Activated CD4-positive, alpha-beta memory T cell treated with anti-CD3 and anti-CD28 coated beads for 36 hours (primary cell): Measurements from ENCODE around the gene HOXD13. TPM values are rescaled to one million over a fixed set of nuclear protein-coding genes. Genes with fewer than 3 reads are reported as not detected.
A peak's percentile ranks its signal among the peaks of the same experiment; 100 is the strongest.

Source experiments
- CTCF ChIA-PET: fragments of 350-600 bp; sonication (Branson Sonifier 250); formaldehyde crosslinking; loops from one replicate; lab custom pipeline; 2021; ENCODE audit warnings: antibody characterized with exemption, inconsistent platforms; lab: Charles Lee
- POLR2A ChIA-PET: fragments of 350-600 bp; sonication (Branson Sonifier 250); formaldehyde crosslinking; loops from one replicate; lab custom pipeline; 2021; ENCODE audit warnings: antibody characterized with exemption; lab: Charles Lee
- DNase-seq: peaks from one replicate; pipeline ENCODE4 v3.0.0-alpha.2; 2020
- H3K27ac Mint-ChIP-seq: one replicate; pipeline ENCODE4 v1.8.0; 2021; ENCODE audit warnings: mixed read lengths
- H3K27me3 Mint-ChIP-seq: one replicate; pipeline ENCODE4 v1.8.0; 2021; ENCODE audit warnings: mixed read lengths
- H3K36me3 Mint-ChIP-seq: one replicate; pipeline ENCODE4 v1.8.0; 2021; ENCODE audit warnings: mixed read lengths
- H3K4me1 Mint-ChIP-seq: one replicate; pipeline ENCODE4 v1.8.0; 2021; ENCODE audit warnings: low read depth, mixed read lengths
- H3K4me3 Mint-ChIP-seq: one replicate; pipeline ENCODE4 v1.8.0; 2021; ENCODE audit warnings: mild to moderate bottlenecking, mixed read lengths
- H3K9me3 Mint-ChIP-seq: one replicate; pipeline ENCODE4 v1.8.0; 2021; ENCODE audit warnings: mixed read lengths
- intact Hi-C: fragments of 100-400 bp; cut with micrococcal nuclease; formaldehyde crosslinking; loops from one replicate; pipeline ENCODE4 v1.15.1; 2023
- total RNA-seq, 2 experiments: library from RNA; stranded (reverse); gene quantifications; one replicate each; pipeline ENCODE4 v1.2.3, GENCODE V29; 2021

Gene HOXD13
- total RNA-seq, 2 experiments from 2014 or later: not detected

DNA sequence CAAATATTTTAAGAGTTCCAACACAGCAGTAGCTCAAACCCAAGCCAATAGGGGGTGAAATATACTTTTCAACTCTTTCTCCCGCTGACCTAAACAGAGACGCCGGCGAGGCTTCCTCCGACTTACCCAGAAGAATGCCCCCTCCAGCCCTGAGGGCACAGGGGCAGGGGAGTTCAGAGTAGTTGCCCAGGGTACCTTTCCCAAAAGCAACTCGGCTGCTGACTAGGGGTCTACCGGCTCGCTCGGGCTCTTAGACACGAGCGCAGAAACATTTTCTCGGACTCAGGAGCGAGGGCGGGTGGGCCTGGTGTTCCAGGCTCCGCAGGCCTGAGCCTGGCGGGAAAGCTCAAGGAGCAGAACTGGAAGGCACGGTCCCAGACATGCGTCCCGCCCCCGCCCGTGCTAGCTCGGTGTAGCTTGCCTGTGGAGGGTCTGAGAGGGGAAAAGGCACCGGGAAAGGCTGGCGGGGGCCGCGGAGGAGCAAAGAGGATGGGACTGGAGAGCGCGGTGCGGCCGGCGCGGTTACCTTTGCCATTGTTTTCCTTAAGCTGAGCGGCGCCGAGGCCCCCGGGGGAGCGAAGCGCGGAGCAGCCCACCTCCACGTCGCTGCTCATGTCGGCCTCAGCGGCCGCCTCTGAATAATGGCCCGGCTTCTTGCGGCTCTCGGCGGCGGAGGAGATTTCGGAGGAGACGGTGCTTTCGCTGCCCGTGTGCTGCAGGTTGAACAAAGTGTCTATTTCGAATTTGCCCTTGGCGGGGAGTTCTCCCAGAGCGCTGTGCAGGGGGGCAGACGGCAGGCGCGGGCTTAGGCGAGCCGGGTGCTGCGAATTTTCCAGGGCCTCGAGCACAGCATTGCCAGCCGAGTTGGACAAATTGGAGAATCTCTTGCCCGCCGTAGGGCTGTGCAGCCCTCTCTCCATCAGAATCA lies 9.4 kb upstream of the HOXD13 start:
- Mint-ChIP-seq H3K9me3 (peaks cover 18% of the 10 kb centered on the region), H3K4me3 (peak overlapping the region; percentile 36), H3K36me3 (peaks cover 42% of the 10 kb centered on the region), H3K27ac (peak overlapping the region; percentile 60), H3K27me3 (peaks cover 82% of the 10 kb centered on the region), H3K4me1 (peaks cover 17% of the 10 kb centered on the region)
- intact Hi-C loops: no loop called here
- no peak for DNase-seq
- CTCF ChIA-PET: interaction anchor here (2.0 kb wide), 1 partner anchor 15 kb away, joined by 7 read pairs; no protein-coding TSS in a partner anchor
- POLR2A ChIA-PET: no interaction called here

DNA sequence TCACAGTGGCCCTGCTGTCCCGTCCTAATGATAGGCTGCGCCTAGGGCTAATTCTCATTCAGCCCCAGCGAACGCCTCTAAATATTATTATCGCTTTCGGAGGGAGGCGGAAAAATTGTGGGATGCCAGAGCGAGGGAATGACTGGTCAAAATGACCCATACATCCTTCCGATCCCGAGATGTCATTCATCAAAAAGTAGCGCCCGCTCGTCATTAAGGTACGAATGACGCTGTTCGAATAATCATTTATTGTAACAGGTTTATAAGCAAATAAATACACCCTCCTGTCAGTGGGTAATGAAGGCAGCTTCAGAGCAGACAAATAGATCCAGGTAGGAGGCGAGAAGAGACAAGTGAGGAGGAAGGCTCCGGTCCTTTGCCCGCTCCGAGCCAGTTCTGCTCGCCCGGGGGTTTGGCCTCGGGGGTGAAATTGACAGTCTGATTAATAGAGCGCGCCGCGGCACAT lies 8.7 kb upstream of the HOXD13 start, which contains the start of gene EVX2:
EVX2 (minus strand) TSS at position 167 of the 466 bp plus-strand sequence. CDS start 186 bp downstream, outside the sequence.
- peaks cover 18% of the 10 kb centered on the region for H3K9me3 Mint-ChIP-seq
- peaks cover 17% of the 10 kb centered on the region for H3K4me1 Mint-ChIP-seq
- ChIA-PET POLR2A (no interaction called here), CTCF (no interaction called here)
- DNase-seq: no peak
- intact Hi-C loops: loop anchor here (2.0 kb wide), 1 partner anchor 27 kb away; no protein-coding TSS in a partner anchor
- peaks cover 82% of the 10 kb centered on the region for H3K27me3 Mint-ChIP-seq
- H3K27ac Mint-ChIP-seq: peak within 1 kb of the TSS; percentile 60
- H3K4me3 Mint-ChIP-seq: peak within 1 kb of the TSS; percentile 36
- H3K36me3 Mint-ChIP-seq: peaks cover 35% of the 10 kb centered on the region

DNA sequence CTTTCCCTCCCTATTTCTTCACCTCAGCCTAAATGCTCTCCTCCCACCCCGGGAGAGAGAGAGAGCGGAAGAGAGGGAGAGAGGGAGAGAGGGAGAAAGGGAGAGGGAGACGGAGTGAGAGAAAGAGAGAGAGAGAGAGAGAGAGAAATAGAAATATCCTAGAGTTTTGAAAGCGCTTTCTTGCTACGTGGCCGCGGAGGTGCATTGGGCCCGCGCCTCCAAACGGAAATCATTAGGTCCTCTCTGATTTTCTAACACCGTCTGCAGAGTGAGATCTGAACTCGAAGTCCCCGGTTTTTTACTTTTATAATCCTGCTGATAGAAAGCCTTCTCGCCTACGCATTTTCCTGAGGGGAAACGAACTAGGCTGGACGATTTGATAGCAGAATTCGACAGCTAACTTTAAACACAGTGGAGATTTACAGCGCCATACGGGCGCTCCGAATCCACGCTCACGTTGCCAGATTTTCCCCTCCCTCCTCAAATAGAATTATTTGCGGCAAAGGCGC lies 7.9 kb upstream of the HOXD13 start:
- no peak for DNase-seq
- H3K9me3 Mint-ChIP-seq: peaks cover 15% of the 10 kb centered on the region
- intact Hi-C loops: loop anchor here (2.0 to 5.0 kb wide), 2 partner anchors 26 to 78 kb away; no protein-coding TSS in a partner anchor
- ChIA-PET CTCF (interaction anchor here (1.3 kb wide), 2 partner anchors 13 to 394 kb away, joined by 4 to 7 read pairs; no protein-coding TSS in a partner anchor), POLR2A (no interaction called here)
- H3K36me3 Mint-ChIP-seq: peaks cover 29% of the 10 kb centered on the region
- peaks cover 80% of the 10 kb centered on the region for H3K27me3 Mint-ChIP-seq
- H3K4me1 Mint-ChIP-seq: peaks cover 9% of the 10 kb centered on the region
- peak overlapping the region; percentile 25 for H3K27ac Mint-ChIP-seq
- H3K4me3 Mint-ChIP-seq: no peak overlapping the region

DNA sequence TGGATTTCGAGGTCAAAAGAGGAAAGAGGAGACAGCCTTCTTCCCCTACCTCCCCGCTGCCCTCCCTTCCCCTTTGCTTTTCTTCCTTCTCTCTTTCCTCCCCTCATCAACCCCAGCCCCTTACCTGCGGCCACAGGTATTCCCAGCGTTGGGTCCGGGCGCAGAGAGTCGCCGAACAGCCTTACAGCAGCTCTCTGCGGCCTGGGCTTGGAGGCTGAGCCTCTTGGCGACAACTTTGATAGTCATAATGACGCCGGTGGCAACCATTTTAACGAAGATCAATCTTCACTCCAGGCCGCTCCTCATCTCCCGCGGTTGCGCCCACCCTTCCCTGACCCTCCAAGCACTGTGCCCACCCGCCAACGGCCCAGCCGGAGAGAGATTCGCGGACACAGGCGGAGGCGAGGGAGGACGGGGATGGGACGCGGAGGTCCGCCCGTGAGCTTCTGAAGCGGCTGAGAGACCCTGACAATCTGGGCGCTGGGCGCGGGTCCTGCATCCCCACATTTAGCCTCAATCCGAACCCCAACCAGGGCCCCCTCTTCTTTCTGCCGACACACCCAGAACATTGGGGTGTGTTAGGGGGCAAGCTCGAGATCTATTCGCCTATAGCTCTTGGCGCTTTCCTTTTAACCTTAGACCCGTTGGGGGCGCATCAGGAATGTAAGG lies 7.3 kb upstream of the HOXD13 start:
- Mint-ChIP-seq H3K9me3 (peaks cover 15% of the 10 kb centered on the region), H3K4me1 (peaks cover 9% of the 10 kb centered on the region), H3K4me3 (no peak overlapping the region), H3K27me3 (peaks cover 85% of the 10 kb centered on the region), H3K36me3 (peaks cover 29% of the 10 kb centered on the region), H3K27ac (no peak overlapping the region)
- CTCF ChIA-PET: interaction anchor here (0.6 to 1.3 kb wide), 4 partner anchors 12 to 397 kb away, joined by 3 to 7 read pairs (median 4); no protein-coding TSS in a partner anchor
- intact Hi-C loops: loop anchor here (2.0 to 5.0 kb wide), 2 partner anchors 26 to 77 kb away; no protein-coding TSS in a partner anchor
- POLR2A ChIA-PET: no interaction called here
- DNase-seq: no peak

DNA sequence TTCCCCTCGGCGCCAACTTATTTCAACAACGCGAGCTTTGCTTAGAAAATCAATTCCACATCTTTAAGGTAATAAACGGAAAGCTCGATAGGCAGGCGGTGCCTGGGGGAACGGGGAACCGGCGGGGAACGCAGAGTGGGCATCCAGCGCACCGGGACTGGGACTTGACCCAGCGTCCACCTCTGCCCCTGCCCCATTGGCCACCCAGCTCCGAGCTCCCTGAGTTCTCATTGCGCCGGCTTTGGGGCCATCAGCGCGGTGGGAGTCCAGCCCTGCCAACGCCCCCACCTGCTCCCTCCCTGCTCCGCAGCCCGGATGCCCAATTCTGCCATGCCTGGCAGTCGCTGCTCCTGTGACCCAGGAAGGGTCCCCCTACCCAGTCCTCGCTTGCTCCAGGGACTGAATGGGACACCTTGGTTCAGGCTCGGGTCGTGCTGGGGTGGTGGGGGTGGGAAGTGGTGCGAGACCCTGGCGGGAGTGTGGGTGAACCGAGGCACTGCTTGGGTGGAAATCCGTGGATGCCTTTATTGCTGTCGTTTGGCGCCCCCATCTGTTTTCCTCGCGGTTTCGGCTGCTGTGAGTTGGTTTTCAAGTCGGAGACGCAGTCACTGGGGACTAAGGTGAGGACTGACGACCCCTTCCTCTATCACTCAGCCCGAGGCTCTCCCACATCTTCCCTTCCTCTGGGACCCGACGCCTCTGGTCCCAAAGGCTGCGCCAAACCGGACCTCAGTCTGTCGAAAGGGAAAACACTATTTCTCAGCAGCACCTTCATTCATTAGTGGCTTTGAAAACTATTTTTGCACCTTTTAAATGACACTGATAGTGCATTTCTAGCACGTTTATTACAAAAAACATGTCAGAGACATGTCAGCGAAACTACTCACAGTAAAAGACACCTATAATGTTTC lies 6.4 kb upstream of the HOXD13 start:
- CTCF ChIA-PET: interaction anchor here (0.7 to 1.3 kb wide), 3 partner anchors 11 to 398 kb away, joined by 4 to 7 read pairs (median 4); no protein-coding TSS in a partner anchor
- intact Hi-C loops: loop anchor here (2.0 to 5.0 kb wide), 2 partner anchors 25 to 76 kb away; no protein-coding TSS in a partner anchor
- Mint-ChIP-seq H3K27me3 (peaks cover 88% of the 10 kb centered on the region), H3K9me3 (peaks cover 12% of the 10 kb centered on the region), H3K27ac (no peak overlapping the region), H3K36me3 (peaks cover 27% of the 10 kb centered on the region), H3K4me3 (peak overlapping the region; percentile 23), H3K4me1 (peaks cover 7% of the 10 kb centered on the region)
- POLR2A ChIA-PET: no interaction called here
- DNase-seq: no peak

DNA sequence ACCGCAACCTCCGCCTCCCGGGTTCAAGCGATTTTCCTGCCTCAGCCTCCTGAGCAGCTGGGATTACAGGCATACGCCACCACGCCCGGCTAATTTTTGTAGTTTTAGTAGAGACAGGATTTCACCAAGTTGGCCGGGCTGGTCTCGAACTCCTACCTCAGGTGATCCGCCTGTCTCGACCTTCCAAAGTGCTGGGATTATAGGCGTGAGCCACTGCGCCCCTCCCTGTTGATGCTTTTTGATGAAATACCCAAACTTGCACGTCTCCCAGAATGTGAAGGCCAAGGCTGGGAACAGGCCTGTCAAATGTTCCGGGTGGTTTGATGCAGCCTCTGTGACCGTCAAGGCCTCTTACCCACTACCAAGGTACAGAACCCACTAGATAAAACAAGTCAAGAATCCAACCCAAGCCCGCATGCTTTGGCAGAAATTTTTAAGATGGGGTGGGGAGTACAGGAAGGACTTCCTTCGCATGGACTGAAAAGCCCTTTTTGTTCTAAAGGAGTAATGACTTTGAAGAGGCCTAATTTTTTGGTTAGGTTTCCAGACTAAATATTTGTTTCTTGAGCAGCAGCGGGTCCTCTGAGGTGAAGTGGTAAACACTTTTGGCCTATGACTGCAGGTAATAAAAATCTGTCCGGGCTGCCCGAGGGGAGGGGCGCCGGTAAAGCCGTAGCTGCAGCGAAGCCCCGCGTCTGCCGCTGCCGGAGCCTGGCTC lies 5.0 kb upstream of the HOXD13 start:
- no peak overlapping the region for H3K4me3 Mint-ChIP-seq
- CTCF ChIA-PET: interaction anchor here (1.4 to 2.6 kb wide), 3 partner anchors 10 to 400 kb away, joined by 4 to 10 read pairs (median 6); no protein-coding TSS in a partner anchor
- POLR2A ChIA-PET: no interaction called here
- peaks cover 89% of the 10 kb centered on the region for H3K27me3 Mint-ChIP-seq
- no peak overlapping the region for H3K27ac Mint-ChIP-seq
- peaks cover 12% of the 10 kb centered on the region for H3K4me1 Mint-ChIP-seq
- no peak for DNase-seq
- peaks cover 22% of the 10 kb centered on the region for H3K36me3 Mint-ChIP-seq
- peaks cover 6% of the 10 kb centered on the region for H3K9me3 Mint-ChIP-seq
- intact Hi-C loops: loop anchor here (2.0 to 5.0 kb wide), 2 partner anchors 75 to 397 kb away; no protein-coding TSS in a partner anchor

DNA sequence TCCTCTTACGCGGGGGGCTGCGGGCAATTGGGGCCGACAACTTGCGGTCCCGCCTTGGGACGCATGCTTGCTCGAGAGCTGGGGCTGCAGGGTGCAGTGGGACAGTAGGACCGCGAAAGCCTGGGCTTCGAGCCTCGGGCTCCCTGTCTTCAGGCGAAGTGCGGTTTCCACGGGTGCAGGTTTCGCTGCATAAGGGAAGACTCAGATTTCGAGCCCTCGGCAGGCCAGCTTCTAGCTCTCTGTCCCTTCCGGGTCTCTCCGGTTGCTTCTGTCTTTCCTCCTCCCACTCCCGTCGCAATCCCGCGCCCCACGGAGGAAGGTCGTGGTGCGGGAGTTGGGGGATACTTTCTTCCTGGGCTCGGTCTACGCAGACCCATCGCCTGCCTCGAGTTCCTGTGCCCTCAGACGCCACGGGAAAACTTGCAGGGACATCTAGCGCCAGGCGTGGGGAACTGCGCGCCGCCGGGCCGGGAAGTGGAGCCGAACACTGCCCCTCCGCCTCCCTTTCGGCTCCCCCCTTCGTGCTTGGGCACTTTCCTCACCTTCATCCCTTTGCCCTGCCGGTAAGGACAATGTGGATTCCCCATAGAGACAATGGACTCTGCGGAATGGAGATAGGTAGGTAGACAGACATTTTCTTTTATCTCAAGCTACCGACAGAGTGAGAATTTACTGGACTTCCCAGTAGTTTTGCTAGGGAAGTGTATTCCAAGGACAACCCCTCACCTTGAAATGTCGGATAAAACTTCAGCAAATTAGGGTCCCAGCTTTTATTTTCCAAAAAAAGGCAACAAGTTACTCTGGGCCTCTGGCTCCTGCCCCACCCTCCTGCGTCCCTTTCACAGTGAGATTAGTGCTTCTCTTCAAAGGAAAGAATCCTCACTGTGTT lies 4.2 kb upstream of the HOXD13 start:
- H3K4me3 Mint-ChIP-seq: peak overlapping the region; percentile 53
- peaks cover 16% of the 10 kb centered on the region for H3K36me3 Mint-ChIP-seq
- intact Hi-C loops: loop anchor here (2.0 to 5.0 kb wide), 2 partner anchors 74 to 397 kb away; no protein-coding TSS in a partner anchor
- peaks cover 85% of the 10 kb centered on the region for H3K27me3 Mint-ChIP-seq
- no peak overlapping the region for H3K27ac Mint-ChIP-seq
- H3K9me3 Mint-ChIP-seq: peaks cover 6% of the 10 kb centered on the region
- ChIA-PET CTCF (interaction anchor here (1.0 to 2.6 kb wide), 6 partner anchors 9 to 719 kb away, joined by 3 to 10 read pairs (median 5); no protein-coding TSS in a partner anchor), POLR2A (no interaction called here)
- peak; percentile 46 for DNase-seq
- peaks cover 12% of the 10 kb centered on the region for H3K4me1 Mint-ChIP-seq

DNA sequence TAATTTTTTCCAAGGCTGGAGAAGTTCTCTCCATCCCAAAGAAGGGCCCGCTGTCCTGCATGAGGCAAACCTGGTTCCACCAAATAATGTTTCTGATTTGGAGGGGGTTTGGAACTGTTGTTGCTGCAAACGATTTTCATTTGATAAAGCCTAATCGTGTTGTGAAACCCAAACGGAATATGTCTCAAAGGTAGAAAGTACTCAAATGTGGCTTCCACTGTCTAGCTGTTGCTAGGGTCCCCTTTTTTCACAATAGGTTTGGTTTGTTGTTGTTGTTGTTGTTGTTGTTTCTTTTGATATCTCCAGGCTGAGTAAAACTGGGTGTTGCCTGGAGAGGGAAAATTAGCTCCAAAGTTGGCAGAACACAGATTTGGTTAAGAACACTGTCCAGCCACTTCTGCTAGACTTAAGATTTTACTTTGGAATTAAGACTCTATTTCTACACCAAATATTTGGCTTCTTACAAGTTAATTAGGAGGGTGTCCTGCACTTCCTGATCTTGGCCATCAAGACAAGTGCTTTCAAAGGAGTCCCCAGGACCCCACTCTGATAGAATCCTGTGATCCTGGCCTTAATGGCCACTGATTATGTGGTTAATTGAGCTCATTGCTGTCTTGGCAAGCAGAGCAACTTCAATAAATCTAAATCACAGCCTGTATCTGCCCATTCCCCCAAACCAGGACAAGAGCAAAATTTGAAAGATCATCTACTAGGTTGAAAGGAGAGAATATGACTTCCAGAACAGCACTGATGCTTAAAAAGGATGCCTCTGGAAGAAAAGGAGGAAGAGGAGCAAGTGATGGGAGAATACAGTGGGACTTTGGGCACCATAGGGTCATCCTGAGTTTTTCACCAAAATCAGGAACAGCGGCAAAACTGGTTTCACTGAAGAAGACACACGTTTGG lies 3.3 kb upstream of the HOXD13 start:
- Mint-ChIP-seq H3K4me1 (peaks cover 17% of the 10 kb centered on the region), H3K9me3 (no peaks in the 10 kb centered on the region), H3K36me3 (peaks cover 9% of the 10 kb centered on the region), H3K27ac (no peak overlapping the region), H3K27me3 (peaks cover 85% of the 10 kb centered on the region), H3K4me3 (no peak overlapping the region)
- ChIA-PET CTCF (interaction anchor here (1.0 to 2.6 kb wide), 4 partner anchors 8 to 720 kb away, joined by 3 to 10 read pairs (median 6); no protein-coding TSS in a partner anchor), POLR2A (no interaction called here)
- DNase-seq: no peak
- intact Hi-C loops: loop anchor here (2.0 to 5.0 kb wide), 2 partner anchors 73 to 398 kb away; no protein-coding TSS in a partner anchor
